Kidney glomerular epithelial cell (primary cell): ENCODE measurements around the gene CRABP1.

ENCODE experiments used
- DNase-seq: peaks from one replicate; lab custom pipeline; 2025; lab: John Stamatoyannopoulos, UW

Gene CRABP1

GRCh38 chr15:78347586-78348543, 7.7 kb downstream of the CRABP1 start:
- DNase-seq, result no peak

GRCh38 chr15:78350058-78350457, 9.9 kb downstream of the CRABP1 start:
- DNase-seq, result no peak

- no peak for DNase-seq
These were observed 11.4 kb downstream of the CRABP1 start for GRCh38 chr15:78351539-78351938.

- DNase-seq, result no peak
These were observed 12.9 kb downstream of the CRABP1 start for GRCh38 chr15:78353093-78353492.

GRCh38 chr15:78355177-78355576, 15.0 kb downstream of the CRABP1 start:
- DNase-seq, result no peak

GRCh38 chr15:78358102-78358870, 18.1 kb downstream of the CRABP1 start:
- no peak for DNase-seq

- DNase-seq, result no peak
These were observed 19.1 kb downstream of the CRABP1 start for GRCh38 chr15:78359041-78359808.

GRCh38 chr15:78360367-78360801, 20.2 kb downstream of the CRABP1 start:
- DNase-seq, result no peak

GRCh38 chr15:78360958-78361718, 21.0 kb downstream of the CRABP1 start:
- no peak for DNase-seq

GRCh38 chr15:78361771-78362506, 21.8 kb downstream of the CRABP1 start:
- DNase-seq, result no peak

GRCh38 chr15:78362716-78363380, 22.7 kb downstream of the CRABP1 start:
- no peak for DNase-seq

- DNase-seq, result no peak
These were observed 23.2 kb downstream of the CRABP1 start for GRCh38 chr15:78363381-78363734.

- DNase-seq, result no peak
These were observed 24.1 kb downstream of the CRABP1 start for GRCh38 chr15:78364233-78364632.

- DNase-seq, result no peak
These were observed 25.8 kb downstream of the CRABP1 start for GRCh38 chr15:78365917-78366316.

GRCh38 chr15:78366342-78366741, 26.2 kb downstream of the CRABP1 start:
- no peak for DNase-seq

- no peak for DNase-seq
These were observed 28.5 kb downstream of the CRABP1 start for GRCh38 chr15:78368651-78369050.

GRCh38 chr15:78369161-78369560, 29.0 kb downstream of the CRABP1 start:
- no peak for DNase-seq

- DNase-seq, result no peak
These were observed 29.9 kb downstream of the CRABP1 start for GRCh38 chr15:78370013-78370412.

GRCh38 chr15:78372880-78373279, 32.7 kb downstream of the CRABP1 start:
- no peak for DNase-seq
